Measurements from ENCODE around the gene EP400.

The EP400 gene

DNA sequence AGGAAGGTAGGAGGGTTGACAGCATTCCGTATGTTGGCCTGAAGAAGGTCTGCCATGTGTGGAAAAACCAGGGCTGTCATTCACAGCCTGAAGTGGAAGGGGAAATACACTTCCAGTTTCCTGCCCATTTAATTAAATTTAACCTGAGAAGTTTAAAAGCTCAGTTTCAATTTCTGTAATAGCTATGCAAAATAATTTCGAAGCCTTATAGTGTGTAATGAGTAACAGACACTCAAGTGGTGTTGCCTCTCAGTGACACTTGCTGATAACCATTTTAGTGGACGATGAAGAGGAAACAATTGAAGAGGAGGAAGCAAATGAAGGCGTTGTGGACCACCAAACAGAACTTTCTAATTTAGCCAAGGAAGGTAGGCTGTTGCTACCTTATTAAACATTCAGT is 44.8 kb downstream of the EP400 start:
- TF ChIP-seq CTCF (IDR thresholded peaks at IDR 0.05; ENCODE audit: insufficient read depth, low read length, missing control alignments) = no peak
- CTCF ChIA-PET = interaction anchor here (0.7 kb wide), 1 partner anchor 8 kb away, joined by 3 read pairs; no protein-coding TSS in a partner anchor

DNA sequence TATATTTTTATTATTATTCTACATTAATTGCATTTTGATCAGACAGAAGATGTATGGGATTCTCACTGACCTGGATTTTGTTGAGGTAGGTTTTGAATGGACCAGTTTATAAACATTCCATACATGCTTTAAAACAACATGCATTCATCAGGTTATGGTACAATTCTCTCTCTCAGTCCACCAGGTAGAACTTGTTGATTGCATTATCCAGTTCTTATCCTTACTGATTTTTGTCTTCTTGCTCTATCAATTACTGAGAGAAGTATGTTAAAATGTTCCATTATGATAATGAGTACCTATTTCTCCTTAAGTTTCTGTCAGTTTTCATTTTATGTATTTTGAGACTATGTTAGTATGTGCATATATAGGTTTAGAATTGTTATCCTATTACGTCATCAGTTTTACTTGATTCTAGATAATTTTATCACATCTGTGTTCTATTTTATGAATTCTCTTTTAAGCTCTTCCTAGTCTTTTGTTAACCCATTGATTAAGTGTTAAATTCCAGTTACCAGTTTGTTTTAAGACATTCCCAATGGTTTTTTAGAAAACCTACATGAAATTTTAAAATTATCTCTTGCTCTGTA is 50.6 kb downstream of the EP400 start:
- no peak for DNase-seq (ENCODE audit: low read depth, low spot score)
- no peak overlapping the region for H3K4me3 ChIP-seq (ENCODE audit: low read depth, low read length)
- ChIA-PET CTCF (interaction anchor here (1.0 to 4.7 kb wide), 9 partner anchors 9 to 169 kb away, joined by 3 to 29 read pairs (median 4); no protein-coding TSS in a partner anchor), POLR2A (no interaction called here)
- no peak for TF ChIP-seq CTCF (IDR thresholded peaks at IDR 0.05; ENCODE audit: insufficient read depth, low read length, missing control alignments)

More for the DNA sequence above, 44.8 kb downstream of the EP400 start:
- no peak for DNase-seq (ENCODE audit: low read depth, low spot score)
- H3K4me3 ChIP-seq (ENCODE audit: low read depth, low read length) = no peak overlapping the region
- POLR2A ChIA-PET = no interaction called here

DNA sequence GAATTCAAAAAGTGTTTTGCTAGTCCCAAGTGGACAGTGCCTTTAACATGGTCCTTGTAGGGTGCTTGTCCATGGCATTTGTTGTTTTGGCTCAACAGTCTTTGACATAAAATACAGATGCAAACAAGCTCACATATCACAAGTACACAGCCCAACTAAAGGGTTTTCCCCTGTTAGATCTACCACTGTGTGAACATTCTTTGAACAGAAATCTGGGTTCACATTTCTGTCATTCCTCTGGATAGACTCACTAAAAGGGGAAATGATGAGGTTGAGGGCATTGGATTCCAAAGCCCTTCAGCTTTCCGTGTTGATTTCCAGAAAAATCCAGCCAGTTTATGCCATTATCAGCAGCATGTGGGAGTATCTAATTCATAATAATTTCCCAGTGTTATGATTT is 54.1 kb downstream of the EP400 start:
- ChIA-PET POLR2A (no interaction called here), CTCF (interaction anchor here (0.9 to 1.5 kb wide), 6 partner anchors 10 to 171 kb away, joined by 3 to 4 read pairs (median 3); partner anchors contain the start of gene EP400)
- TF ChIP-seq CTCF (IDR thresholded peaks at IDR 0.05; ENCODE audit: insufficient read depth, low read length, missing control alignments) = no peak
- H3K4me3 ChIP-seq (ENCODE audit: low read depth, low read length) = no peak overlapping the region
- peak; percentile 61 for DNase-seq (ENCODE audit: low read depth, low spot score)

- no peak overlapping the region for H3K4me3 ChIP-seq (ENCODE audit: low read depth, low read length)
- no peak for TF ChIP-seq CTCF (IDR thresholded peaks at IDR 0.05; ENCODE audit: insufficient read depth, low read length, missing control alignments)
- CTCF ChIA-PET = interaction anchor here (1.2 to 1.5 kb wide), 2 partner anchors 8 to 55 kb away, joined by 3 to 4 read pairs; partner anchors contain the start of gene EP400
- POLR2A ChIA-PET = no interaction called here
- DNase-seq (ENCODE audit: low read depth, low spot score) = no peak
Observed at GRCh38 chr12:132004946-132005345, 55.2 kb downstream of the EP400 start.

DNA sequence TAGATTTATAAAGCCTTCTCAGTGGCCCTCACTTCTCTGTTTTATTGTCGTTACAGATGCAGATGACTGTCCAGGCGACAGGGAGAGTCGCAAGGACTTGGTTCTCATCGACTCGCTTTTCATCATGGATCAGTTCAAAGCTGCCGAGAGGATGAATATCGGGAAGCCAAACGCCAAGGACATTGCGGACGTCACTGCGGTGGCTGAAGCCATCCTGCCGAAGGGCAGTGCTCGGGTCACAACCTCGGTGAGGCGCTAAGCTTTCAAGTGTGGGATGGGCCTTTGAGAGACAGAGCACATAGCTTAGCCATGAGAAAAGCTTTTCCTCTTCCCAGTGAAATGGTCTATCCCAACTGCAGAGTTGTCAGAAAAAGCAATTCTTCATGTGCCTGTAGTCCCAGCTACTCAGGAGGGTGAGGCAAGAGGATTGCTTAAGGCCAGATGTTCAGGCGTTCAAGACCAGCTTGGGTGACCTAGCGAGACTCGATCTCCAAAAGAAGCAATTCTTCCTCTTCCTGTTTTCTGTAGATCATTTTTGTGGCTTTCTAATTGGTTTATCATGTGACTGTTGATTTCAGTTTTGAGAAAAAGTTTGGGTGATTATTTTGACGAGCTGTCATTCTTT is 56.4 kb downstream of the EP400 start:
- CTCF ChIA-PET = interaction anchor here (1.1 kb wide), 1 partner anchor 9 kb away, joined by 3 read pairs; no protein-coding TSS in a partner anchor
- TF ChIP-seq CTCF (IDR thresholded peaks at IDR 0.05; ENCODE audit: insufficient read depth, low read length, missing control alignments) = no peak
- POLR2A ChIA-PET = no interaction called here
- no peak overlapping the region for H3K4me3 ChIP-seq (ENCODE audit: low read depth, low read length)
- no peak for DNase-seq (ENCODE audit: low read depth, low spot score)

- ChIA-PET CTCF (interaction anchor here (1.9 kb wide), 1 partner anchor 171 kb away, joined by 5 read pairs; no protein-coding TSS in a partner anchor), POLR2A (no interaction called here)
Observed at GRCh38 chr12:132007041-132007440, 57.3 kb downstream of the EP400 start.

More at GRCh38 chr12:132007041-132007440, 57.3 kb downstream of the EP400 start:
- no peak for DNase-seq (ENCODE audit: low read depth, low spot score)
- H3K4me3 ChIP-seq (ENCODE audit: low read depth, low read length) = no peak overlapping the region
- no peak for TF ChIP-seq CTCF (IDR thresholded peaks at IDR 0.05; ENCODE audit: insufficient read depth, low read length, missing control alignments)
